ENCODE measurements around the gene LRRFIP1.
A peak's percentile ranks its signal among the peaks of the same experiment; 100 is the strongest.

Gene LRRFIP1

GRCh38 chr2:237689336-237690131 lies 62.1 kb downstream of the LRRFIP1 start:
- DNase-seq = peak; percentile 48

DNA sequence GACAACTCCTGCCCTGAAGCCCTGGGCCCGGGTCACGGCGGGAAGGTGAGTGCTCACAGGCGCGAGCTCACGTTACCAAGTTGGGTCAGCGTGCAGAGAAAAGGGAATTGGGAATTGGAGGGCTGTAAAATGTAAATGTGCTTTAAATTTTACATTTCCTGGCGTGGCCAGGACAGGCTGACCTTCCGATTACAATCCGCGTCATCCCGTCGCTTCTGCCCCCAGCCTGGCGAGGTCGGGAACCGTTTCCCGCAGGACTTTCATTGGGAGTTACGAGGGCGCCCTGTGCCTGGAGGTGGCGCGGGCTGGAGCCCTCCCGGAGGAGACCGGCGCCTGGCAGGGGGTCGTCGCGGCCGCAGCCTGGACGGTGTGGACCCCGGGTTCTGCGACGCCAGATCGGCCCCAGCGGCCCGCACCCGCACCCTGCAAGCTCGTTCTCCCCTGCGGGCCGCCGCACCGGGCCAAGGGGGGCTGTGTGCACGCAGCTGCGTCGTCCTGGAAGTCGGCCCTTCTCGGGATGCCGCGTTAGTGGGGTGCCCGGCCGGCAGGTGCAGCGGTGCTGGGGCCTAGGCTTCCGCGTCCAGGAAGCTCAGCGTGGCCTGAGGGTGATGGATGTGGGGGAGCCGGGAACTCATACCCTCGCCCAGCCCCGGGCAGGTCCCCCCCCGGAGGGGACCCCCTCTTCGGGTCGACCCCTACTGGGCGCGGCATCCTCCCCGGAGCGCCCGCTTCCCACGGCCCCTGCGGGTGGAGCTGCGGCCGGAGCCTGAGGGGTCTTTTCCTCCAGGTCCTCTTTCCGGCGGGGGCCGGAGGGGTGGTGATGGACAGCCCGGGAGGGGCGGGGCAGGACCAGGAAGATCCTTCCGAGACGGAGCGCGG lies 63.9 kb downstream of the LRRFIP1 start:
- no peak for DNase-seq

DNA sequence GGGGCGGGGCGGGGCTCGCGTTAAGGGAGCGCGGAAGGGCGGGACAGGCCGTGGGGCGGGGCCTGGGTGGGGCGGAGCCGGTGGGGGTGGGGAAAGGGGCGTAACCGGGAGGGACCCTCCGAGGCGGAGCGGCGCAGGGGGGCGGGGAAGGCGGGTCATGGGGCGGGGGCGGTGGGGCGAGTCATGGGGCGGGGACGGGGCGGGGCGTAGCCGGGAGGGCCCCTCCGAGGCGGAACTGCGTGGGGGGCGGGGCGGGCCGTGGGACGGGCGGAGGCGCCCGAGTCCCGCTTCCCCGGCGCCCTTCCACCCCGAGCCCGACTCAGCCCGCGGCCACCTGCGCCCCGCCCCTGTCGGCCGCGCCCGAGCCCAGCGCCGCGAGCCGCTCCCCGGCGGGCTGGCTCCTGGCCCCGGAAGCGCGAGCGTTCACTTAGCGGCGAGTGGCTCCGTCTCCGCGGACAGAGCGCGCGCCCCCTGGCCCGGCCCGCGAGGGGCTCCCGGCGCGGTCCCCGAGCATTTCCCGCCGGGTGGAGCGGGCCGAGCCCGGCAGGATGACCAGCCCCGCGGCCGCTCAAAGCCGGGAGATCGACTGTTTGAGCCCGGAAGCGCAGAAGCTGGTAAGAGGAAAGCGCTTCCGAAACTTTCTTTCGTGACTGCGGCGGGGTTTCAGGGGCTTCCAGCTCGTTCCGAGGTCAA lies 64.7 kb downstream of the LRRFIP1 start:
- DNase-seq = peak; percentile 94

GRCh38 chr2:237692601-237693290 lies 65.4 kb downstream of the LRRFIP1 start:
- DNase-seq = peak; percentile 45

- DNase-seq = peak; percentile 60
These were observed 66.1 kb downstream of the LRRFIP1 start for GRCh38 chr2:237693291-237693994.

- DNase-seq = peak; percentile 58
These were observed 67.2 kb downstream of the LRRFIP1 start for GRCh38 chr2:237694415-237695194.

DNA sequence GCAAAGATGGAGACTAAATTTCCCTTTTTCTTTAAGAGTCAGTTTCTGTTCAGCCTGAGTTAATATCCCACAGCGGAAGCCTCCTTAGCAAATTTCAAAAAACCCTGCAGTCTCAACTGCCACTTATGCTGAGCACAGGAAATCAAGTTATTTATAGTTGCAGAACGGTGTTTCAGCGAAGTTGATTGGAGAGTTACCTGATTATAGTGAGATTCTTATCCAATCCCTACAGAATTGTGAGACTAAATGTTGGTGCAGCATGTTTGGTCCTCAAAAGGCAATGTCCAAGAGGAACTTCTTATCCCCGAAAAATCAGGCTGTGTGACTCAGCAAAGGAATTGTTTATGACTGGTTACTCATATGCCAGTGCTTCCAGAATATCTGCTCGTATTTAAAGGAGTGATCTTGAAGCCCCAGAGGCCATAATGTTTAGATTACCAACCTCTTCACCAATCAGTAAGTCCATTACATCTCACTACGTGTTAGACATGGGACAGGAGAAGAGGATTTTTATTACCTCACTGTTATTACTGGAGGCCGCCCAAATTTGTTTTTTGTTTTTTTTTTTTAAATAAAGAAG lies 67.9 kb downstream of the LRRFIP1 start:
- peak; percentile 82 for DNase-seq

DNA sequence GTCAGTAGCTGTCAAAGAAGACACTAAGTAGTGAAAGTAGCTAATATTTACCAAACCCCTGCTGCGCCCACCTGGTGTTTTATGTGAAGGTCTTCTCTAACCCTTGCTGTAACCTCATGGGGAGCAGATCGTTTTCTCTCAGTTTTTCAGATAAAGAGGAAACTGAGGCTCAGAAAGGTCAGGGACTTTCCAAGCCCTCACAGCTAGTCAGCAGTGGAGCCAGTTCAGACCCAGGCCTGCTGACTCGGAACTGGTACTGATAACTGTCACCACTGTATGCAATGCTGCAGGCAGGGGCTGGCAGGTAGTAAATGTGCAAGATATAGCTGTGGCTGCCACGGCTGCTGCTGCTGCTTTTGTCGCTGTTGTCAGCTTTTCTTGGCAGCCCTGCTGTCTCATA lies 69.1 kb downstream of the LRRFIP1 start:
- DNase-seq = peak; percentile 62

DNA sequence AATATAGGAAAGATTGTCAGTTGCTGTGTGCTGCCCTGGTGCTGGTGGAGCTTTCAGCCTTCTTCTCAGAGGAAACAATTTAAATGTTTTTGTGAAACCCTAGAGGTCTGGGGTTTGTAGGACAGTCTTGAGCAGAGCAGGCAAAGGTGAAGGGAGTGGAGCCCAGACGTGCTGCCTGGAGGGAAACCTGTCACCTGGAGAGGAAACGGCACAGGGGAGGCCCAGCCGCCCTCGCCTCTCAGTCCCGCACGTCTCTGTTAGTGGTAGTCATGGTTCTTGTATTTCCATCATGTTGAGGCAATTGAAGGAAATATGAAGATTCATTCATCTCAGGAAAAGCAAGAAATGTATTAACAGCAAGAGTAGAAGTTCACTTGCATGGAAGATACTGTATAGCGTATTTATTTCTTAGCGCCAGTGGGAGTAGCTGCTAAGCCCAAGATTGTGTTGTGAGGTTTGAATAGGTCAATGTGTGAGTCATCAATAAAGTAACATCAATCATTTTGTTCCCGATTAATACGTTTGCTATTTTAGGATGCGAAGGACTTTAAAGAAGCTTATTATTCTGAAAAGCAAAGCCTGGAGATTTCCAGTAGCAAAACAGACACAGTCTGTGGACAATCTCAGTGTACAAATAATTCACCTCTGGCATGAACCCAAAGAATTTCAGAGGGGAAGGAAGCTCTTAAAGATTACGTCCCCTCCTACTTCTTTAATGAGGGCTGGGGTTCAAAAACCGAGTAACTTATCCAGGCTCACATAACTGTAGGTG lies 70.4 kb downstream of the LRRFIP1 start:
- DNase-seq = no peak

GRCh38 chr2:237698358-237698694 lies 70.9 kb downstream of the LRRFIP1 start:
- DNase-seq = no peak

DNA sequence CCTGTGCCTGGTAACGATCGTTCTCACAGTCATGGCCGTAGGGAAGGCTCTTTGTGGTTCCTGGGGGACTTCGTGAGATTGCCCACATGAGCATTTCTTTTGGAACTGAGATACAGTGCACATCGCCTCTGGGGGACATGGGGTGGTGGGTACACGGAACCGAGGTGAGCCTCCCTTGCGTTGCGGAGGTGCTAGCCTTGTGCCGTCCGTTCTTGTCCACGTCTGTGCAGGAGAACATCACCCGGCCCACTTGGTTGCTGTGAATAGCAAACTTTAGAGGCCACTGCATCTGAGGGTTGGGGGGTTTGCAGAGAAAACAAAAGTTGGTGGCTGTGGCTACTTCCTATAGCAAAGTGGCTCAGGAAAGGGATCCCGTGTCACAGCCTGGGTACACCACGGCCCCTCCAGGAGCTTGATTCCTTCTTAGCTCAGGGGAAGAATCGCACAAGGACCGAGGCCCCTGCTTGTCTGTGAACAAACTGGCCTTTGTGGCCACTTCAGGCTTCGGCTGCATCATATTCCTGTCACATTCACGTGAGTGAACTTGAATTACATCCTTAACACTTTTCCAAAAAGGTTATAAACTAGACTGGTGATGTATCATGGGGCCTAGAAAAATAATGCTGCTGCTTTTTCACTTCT lies 72.6 kb downstream of the LRRFIP1 start:
- no peak for DNase-seq

DNA sequence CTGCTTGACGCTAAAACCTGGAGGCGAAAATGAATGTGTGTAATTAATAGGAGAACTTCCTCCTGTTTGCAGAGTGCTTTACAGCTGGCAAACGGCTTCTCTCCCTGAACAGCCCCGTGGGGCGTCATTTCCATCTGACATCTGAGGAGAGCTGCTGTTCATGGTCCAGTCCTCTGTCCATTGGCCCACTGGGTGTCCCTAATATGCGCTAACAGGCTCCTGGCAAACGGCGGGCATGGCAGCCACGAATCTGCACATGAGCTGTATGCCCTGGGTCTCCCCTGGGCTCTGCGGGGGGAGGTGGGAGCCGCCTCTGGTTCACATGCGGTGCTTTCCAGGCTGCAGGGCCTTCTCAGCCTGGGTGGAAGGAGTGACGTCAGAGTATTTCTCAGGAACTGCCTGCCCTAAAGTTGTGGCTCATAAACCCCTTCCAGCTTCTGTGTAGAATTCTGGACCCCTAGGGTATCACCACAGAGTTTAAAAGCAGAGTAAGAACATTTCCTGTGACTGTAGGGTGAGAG lies 73.2 kb downstream of the LRRFIP1 start:
- peak; percentile 83 for DNase-seq

DNA sequence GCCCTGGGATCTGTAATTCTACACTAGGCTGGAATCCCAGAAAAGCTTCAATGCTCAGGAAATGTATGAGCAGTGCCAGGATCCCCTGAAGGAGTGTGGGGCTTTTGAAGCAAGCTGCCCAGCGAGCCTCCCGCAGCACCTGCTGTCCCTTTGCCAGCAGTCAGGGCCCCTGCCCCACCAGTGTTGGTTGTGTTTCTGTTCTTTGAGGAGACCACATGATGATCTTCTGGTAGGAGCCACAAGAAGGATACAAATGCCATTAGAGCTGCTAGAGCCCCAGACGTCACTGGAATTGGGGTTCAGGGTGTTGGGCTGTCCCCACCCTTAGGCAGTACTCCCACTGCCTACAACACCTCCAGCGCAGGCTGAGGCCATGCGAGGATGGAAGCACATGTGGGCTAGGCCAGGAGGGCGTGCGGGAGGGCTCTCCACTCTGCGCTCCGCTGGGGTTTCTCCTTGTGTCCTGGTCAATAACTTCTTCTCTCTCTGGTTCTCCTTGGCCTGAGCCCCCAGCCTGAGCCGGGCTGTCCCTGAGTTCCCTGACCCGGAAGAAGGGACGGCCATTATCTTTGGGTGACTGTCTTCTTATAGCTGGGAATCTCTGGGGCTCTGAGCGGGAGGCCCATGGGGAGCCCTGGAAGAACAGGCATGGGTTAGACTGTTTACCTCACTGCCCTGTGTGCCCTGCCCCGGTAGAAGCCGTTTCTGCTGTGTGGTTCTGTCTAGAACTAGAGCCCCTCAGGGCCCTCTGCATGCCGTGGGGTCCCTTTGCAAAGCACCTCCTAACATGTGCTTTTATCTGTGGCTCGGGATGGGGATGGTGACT lies 73.9 kb downstream of the LRRFIP1 start:
- no peak for DNase-seq

DNA sequence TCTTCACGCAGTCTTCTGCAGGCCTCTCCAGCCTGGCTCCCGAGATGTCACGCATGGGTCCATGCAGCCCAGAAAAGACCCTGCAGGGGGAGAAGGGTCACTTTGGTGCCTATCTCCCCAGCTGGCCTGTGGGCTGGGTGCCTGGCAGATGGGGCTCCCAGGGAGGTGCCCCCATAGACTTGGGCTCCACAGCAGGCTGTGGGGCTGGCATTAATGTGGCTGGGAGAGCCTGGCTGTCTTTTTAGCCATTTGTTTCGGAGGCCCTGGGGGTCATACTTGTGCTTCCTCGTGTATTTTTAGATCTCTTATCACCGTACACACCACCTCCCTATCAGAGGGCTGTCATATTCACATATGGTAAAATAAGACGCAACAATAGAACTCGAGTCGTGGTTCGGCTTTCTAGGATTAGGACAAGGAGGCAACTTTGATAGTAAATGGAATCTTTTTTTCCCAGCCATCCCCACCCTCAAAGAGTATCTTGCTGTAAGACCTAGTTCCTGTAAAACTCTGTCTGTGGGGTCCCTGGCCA lies 74.5 kb downstream of the LRRFIP1 start:
- DNase-seq = no peak

DNA sequence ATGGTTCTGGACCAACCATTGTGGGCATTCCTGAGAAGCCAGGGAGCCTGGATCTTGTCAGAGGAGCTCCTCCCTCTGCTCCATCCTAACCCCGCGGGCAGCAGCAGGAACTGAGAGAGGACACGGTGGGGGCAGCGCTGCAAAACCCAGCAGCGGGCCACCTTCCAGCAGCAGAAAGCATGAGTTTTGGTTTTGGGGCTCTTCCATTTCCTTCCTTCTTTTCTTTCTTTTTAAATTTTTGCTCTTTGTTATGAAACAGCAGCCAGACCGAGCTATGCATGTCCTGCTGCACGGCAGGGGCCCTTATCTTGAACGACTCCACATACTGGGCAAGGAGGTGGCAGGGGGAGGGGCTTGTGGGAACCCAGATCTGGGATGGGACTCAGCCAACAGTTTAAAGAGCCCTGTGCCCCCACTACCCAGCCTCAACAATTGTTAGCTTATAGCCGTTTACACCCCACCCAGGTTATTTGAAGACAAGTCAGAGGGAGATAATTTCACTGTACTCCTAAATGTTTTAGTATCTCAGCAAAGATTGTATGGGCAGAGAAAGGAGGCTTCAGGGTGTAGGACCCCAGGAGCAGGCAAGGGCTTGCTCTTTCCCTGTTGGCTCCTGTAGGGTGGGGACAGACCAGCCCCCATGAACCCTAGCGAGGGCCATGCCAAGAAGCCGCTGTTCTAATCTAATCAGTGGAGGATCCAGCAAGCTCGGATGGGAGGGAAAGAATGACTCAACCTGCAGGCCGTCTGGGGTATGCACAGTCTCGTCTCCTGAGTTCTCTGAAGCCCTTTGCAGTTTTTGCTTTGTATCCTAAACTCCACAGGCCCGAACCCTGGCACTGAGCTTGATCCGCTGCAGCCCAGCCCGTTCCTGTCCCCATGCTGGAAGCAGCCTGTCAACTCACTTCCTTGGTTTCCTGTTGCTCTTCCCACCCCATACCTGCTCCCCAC lies 75.3 kb downstream of the LRRFIP1 start:
- peak; percentile 40 for DNase-seq

GRCh38 chr2:237704501-237705434 lies 77.4 kb downstream of the LRRFIP1 start:
- DNase-seq = no peak
